ENCODE data around the gene CDS2.

The CDS2 gene

DNA sequence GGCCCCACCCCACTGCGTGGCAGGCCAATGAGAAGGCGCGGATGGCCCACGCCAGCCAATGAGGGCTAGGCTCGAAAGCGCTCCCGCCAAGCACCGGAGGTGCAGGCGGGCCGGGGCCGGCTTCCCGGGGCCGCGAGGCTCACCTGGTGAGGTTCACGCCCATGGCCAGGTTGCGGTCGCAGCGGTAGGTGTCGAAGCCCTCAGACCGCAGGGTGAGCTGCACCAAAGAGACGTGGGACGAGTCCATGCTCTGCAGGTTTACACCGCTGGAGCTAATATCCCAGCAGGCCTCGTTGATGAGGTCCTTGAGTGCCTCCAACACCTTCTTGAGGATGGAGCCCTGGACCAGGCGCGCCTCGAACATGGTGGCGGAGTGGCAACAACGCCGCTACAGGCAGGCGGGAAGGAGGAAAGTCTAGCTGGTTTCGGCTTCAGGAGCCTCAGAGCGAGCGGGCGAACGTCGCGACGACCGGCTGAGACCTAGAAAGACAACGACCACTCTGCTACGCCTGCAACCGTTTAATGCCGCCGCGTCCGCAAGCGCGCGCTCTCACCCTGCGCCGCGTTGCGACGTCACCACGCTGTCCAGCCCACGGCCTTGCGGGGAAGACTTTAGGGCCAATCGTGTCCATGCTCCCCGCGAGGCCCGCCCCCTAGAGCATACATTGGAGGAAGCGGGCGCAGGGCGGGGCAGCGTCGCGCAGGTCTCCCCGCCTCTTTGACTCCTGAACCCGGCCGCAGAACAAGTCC lies 7.2 kb upstream of the CDS2 start, which contains the start of gene PCNA:
Gene PCNA (minus strand): TSS at position 524 of the 750 bp plus-strand sequence. CDS start 160 bp downstream, at position 364.
- TF ChIP-seq, protein P1, sequence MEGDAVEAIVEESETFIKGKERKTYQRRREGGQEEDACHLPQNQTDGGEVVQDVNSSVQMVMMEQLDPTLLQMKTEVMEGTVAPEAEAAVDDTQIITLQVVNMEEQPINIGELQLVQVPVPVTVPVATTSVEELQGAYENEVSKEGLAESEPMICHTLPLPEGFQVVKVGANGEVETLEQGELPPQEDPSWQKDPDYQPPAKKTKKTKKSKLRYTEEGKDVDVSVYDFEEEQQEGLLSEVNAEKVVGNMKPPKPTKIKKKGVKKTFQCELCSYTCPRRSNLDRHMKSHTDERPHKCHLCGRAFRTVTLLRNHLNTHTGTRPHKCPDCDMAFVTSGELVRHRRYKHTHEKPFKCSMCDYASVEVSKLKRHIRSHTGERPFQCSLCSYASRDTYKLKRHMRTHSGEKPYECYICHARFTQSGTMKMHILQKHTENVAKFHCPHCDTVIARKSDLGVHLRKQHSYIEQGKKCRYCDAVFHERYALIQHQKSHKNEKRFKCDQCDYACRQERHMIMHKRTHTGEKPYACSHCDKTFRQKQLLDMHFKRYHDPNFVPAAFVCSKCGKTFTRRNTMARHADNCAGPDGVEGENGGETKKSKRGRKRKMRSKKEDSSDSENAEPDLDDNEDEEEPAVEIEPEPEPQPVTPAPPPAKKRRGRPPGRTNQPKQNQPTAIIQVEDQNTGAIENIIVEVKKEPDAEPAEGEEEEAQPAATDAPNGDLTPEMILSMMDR (IDR thresholded peaks at IDR 0.05) = peak in 1 of 2 experiments; percentile 15

GRCh38 chr20:5120185-5120476 lies 6.7 kb upstream of the CDS2 start:
- DNase-seq = no peak
- H3K27ac ChIP-seq = peak overlapping the region; percentile 77 to 80
- intact Hi-C loops (cut with DNase I; ENCODE audit: low total_unique reads) = no loop called here
- H3K4me3 ChIP-seq = peak overlapping the region; percentile 73 to 94
- TF ChIP-seq, protein P1 (IDR thresholded peaks at IDR 0.05) = peak in 1 of 2 experiments; percentile 1
- peaks cover 4 to 21% (median 11%) of the 10 kb centered on the region in 3 donors for H3K36me3 ChIP-seq
- no peaks in the 10 kb centered on the region for H3K9me3 ChIP-seq
- peaks cover 0 to 18% (median 11%) of the 10 kb centered on the region in 4 donors for H3K4me1 ChIP-seq
- H3K27me3 ChIP-seq = no peaks in the 10 kb centered on the region

More for the DNA sequence above, 7.2 kb upstream of the CDS2 start, which contains the start of gene PCNA:
- Histone ChIP-seq H3K36me3 (peaks cover 4 to 23% (median 11%) of the 10 kb centered on the region in 3 donors), H3K27ac (peak within 1 kb of the TSS; percentile 77 to 80), H3K27me3 (no peaks in the 10 kb centered on the region), H3K9me3 (no peaks in the 10 kb centered on the region), H3K4me3 (peak within 1 kb of the TSS; percentile 73 to 94), H3K4me1 (peaks cover 0 to 18% (median 11%) of the 10 kb centered on the region in 4 donors)
- peak; percentile 98 to 99 for DNase-seq
- intact Hi-C loops (cut with DNase I; ENCODE audit: low total_unique reads) = no loop called here

DNA sequence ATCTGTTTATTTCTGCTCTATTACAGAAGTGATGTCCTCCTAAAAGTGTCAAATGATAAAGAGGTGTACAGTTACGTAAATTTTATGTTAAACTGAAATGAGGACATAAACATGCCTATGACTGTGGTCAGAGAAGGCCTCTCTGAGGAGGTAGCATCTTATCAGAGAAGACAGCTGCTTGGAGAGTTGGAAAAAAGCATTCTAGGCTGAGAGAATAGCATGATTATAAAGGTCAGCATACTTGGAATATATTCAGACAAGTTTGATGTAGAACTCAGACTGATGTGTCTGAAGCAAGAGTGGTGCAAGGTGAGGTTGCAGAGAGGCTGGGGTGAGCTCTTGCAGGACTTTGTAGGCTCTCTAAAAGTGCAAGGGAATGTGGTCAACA lies 3.9 kb upstream of the CDS2 start:
- H3K4me1 ChIP-seq = peaks cover 0 to 27% (median 15%) of the 10 kb centered on the region in 4 donors
- H3K9me3 ChIP-seq = no peaks in the 10 kb centered on the region
- TF ChIP-seq, protein P1 (IDR thresholded peaks at IDR 0.05) = no peak
- intact Hi-C loops (cut with DNase I; ENCODE audit: low total_unique reads) = no loop called here
- H3K27ac ChIP-seq = no peak overlapping the region
- H3K27me3 ChIP-seq = no peaks in the 10 kb centered on the region
- H3K4me3 ChIP-seq = no peak overlapping the region
- DNase-seq = no peak
- no peaks in the 10 kb centered on the region for H3K36me3 ChIP-seq

GRCh38 chr20:5127204-5127858 lies 523 bp downstream of the CDS2 start:
- H3K4me3 ChIP-seq = peak overlapping the region; percentile 91 to 100
- no peaks in the 10 kb centered on the region for H3K9me3 ChIP-seq
- H3K27me3 ChIP-seq = no peaks in the 10 kb centered on the region
- TF ChIP-seq, protein P1 (IDR thresholded peaks at IDR 0.05) = no peak
- H3K36me3 ChIP-seq = no peaks in the 10 kb centered on the region
- H3K27ac ChIP-seq = peak overlapping the region; percentile 100
- intact Hi-C loops (cut with DNase I; ENCODE audit: low total_unique reads) = no loop called here
- DNase-seq = peak; percentile 48 to 78
- peaks cover 0 to 51% (median 30%) of the 10 kb centered on the region in 4 donors for H3K4me1 ChIP-seq

DNA sequence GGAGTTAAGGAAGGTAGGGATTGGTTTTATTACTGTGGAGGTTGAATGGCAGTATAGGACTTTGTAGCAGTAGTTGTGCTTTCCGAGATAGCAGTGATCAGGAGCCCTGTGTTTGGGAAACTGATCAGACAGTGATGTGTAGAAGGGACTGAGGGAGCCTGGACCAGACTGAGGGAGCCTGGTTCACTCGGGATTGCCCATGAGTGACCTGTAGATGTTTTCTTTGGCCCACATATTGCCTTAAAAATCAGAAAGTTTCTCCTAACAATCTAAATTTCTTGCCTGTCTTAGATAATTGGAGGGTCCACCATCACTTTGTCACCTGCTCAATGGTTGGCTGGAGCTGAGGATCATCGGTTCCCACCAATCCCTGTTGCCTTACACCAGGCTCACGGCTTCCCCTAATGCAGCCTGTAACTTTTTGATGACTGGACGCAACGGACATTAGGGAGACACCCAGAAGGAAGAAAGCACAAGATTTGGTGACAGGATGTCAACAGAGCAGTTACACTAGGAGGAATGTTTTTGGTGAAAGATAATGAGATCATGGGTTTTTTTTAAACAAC lies 1.1 kb downstream of the CDS2 start:
- intact Hi-C loops (cut with DNase I; ENCODE audit: low total_unique reads) = no loop called here
- peaks cover 0 to 57% (median 30%) of the 10 kb centered on the region in 4 donors for H3K4me1 ChIP-seq
- H3K27ac ChIP-seq = peak overlapping the region; percentile 100
- DNase-seq = peak in 1 of 2 donors; percentile 29
- no peaks in the 10 kb centered on the region for H3K27me3 ChIP-seq
- H3K36me3 ChIP-seq = no peaks in the 10 kb centered on the region
- H3K9me3 ChIP-seq = no peaks in the 10 kb centered on the region
- TF ChIP-seq, protein P1 (IDR thresholded peaks at IDR 0.05) = no peak
- H3K4me3 ChIP-seq = peak overlapping the region; percentile 91 to 100

Data from tibial artery (tissue), 4 donors.